ENCODE measurements around the gene HSPA12B. TPM values are rescaled to one million over a fixed set of nuclear protein-coding genes. Genes with fewer than 3 reads are reported as not detected.

The HSPA12B gene
- total and polyA plus RNA-seq, 9 of the 15 experiments (the other 6 are each of a cell fraction or from before 2014, with no cell fraction given): 0.03 to 0.07 TPM; not detected in 7

DNA sequence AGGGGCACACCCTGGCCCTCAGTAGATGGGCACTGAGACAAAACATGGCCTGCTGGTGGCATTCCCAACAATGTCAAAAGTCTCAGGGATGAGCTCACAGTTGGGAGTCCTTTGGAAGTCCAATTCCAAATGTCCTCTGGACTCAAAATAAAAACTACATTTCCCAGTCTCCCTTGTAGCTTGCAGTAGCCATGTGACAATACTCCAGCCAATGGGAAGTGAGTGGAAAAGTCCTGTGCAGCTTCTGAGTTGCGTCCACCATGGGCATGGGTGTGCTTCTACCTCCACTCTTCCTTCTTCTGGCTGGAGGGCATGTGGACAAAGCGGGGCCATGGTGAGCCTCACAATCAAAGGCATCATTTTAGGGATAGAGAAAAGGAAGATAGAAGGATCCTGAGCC lies 44.8 kb upstream of the HSPA12B start (continued):
- TF ChIP-seq, protein P1, sequence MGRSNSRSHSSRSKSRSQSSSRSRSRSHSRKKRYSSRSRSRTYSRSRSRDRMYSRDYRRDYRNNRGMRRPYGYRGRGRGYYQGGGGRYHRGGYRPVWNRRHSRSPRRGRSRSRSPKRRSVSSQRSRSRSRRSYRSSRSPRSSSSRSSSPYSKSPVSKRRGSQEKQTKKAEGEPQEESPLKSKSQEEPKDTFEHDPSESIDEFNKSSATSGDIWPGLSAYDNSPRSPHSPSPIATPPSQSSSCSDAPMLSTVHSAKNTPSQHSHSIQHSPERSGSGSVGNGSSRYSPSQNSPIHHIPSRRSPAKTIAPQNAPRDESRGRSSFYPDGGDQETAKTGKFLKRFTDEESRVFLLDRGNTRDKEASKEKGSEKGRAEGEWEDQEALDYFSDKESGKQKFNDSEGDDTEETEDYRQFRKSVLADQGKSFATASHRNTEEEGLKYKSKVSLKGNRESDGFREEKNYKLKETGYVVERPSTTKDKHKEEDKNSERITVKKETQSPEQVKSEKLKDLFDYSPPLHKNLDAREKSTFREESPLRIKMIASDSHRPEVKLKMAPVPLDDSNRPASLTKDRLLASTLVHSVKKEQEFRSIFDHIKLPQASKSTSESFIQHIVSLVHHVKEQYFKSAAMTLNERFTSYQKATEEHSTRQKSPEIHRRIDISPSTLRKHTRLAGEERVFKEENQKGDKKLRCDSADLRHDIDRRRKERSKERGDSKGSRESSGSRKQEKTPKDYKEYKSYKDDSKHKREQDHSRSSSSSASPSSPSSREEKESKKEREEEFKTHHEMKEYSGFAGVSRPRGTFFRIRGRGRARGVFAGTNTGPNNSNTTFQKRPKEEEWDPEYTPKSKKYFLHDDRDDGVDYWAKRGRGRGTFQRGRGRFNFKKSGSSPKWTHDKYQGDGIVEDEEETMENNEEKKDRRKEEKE (IDR thresholded peaks at IDR 0.05; ENCODE audit: borderline replicate concordance in 1 of 2, control insufficient read depth in 1 of 2, low read depth in 2 of 2, low read length in 1 of 2): no peak
- TF ChIP-seq NFYB (IDR thresholded peaks at IDR 0.05; ENCODE audit: extremely low read depth, insufficient read length): peak; percentile 99
- TF ChIP-seq, protein P2, sequence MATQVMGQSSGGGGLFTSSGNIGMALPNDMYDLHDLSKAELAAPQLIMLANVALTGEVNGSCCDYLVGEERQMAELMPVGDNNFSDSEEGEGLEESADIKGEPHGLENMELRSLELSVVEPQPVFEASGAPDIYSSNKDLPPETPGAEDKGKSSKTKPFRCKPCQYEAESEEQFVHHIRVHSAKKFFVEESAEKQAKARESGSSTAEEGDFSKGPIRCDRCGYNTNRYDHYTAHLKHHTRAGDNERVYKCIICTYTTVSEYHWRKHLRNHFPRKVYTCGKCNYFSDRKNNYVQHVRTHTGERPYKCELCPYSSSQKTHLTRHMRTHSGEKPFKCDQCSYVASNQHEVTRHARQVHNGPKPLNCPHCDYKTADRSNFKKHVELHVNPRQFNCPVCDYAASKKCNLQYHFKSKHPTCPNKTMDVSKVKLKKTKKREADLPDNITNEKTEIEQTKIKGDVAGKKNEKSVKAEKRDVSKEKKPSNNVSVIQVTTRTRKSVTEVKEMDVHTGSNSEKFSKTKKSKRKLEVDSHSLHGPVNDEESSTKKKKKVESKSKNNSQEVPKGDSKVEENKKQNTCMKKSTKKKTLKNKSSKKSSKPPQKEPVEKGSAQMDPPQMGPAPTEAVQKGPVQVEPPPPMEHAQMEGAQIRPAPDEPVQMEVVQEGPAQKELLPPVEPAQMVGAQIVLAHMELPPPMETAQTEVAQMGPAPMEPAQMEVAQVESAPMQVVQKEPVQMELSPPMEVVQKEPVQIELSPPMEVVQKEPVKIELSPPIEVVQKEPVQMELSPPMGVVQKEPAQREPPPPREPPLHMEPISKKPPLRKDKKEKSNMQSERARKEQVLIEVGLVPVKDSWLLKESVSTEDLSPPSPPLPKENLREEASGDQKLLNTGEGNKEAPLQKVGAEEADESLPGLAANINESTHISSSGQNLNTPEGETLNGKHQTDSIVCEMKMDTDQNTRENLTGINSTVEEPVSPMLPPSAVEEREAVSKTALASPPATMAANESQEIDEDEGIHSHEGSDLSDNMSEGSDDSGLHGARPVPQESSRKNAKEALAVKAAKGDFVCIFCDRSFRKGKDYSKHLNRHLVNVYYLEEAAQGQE (IDR thresholded peaks at IDR 0.05; ENCODE audit: borderline replicate concordance): peak; percentile 32; the same call in 1 of the 2 replicates
- TF ChIP-seq, protein P2 (CRISPR knock-in tag; IDR thresholded peaks at IDR 0.05; ENCODE audit: low read depth): no peak
- TF ChIP-seq FOS (IDR thresholded peaks at IDR 0.05; ENCODE audit: extremely low read depth, insufficient read length): peak; percentile 81
- peak; percentile 43 for TF ChIP-seq ZFP36 (IDR thresholded peaks at IDR 0.05; ENCODE audit: low read depth, low read length, partially characterized antibody)
- TF ChIP-seq RAD51 (IDR thresholded peaks at IDR 0.05; ENCODE audit: borderline replicate concordance, low read depth): peak; percentile 80
- TF ChIP-seq POLR2AphosphoS2 (IDR thresholded peaks at IDR 0.05; ENCODE audit: low read length): no peak
- peak; percentile 69; the same call in 1 of the 2 replicates for TF ChIP-seq MBD2 (IDR thresholded peaks at IDR 0.05; ENCODE audit: borderline replicate concordance, low read depth)
- TF ChIP-seq, protein P3, sequence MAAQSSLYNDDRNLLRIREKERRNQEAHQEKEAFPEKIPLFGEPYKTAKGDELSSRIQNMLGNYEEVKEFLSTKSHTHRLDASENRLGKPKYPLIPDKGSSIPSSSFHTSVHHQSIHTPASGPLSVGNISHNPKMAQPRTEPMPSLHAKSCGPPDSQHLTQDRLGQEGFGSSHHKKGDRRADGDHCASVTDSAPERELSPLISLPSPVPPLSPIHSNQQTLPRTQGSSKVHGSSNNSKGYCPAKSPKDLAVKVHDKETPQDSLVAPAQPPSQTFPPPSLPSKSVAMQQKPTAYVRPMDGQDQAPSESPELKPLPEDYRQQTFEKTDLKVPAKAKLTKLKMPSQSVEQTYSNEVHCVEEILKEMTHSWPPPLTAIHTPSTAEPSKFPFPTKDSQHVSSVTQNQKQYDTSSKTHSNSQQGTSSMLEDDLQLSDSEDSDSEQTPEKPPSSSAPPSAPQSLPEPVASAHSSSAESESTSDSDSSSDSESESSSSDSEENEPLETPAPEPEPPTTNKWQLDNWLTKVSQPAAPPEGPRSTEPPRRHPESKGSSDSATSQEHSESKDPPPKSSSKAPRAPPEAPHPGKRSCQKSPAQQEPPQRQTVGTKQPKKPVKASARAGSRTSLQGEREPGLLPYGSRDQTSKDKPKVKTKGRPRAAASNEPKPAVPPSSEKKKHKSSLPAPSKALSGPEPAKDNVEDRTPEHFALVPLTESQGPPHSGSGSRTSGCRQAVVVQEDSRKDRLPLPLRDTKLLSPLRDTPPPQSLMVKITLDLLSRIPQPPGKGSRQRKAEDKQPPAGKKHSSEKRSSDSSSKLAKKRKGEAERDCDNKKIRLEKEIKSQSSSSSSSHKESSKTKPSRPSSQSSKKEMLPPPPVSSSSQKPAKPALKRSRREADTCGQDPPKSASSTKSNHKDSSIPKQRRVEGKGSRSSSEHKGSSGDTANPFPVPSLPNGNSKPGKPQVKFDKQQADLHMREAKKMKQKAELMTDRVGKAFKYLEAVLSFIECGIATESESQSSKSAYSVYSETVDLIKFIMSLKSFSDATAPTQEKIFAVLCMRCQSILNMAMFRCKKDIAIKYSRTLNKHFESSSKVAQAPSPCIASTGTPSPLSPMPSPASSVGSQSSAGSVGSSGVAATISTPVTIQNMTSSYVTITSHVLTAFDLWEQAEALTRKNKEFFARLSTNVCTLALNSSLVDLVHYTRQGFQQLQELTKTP (IDR thresholded peaks at IDR 0.05; ENCODE audit: low read depth in 1 of 2, partially characterized antibody in 2 of 2): peak in 1 of 2 experiments; percentile 46
- no peak for TF ChIP-seq ELF2 (CRISPR knock-in tag; IDR thresholded peaks at IDR 0.05)

All from K562 (cell line).